GM19324 (cell line): ENCODE results near the gene SH3TC1.

Experiments
- ATAC-seq: cut with Tn5 transposase; IDR thresholded peaks from one replicate; pipeline ENCODE4 v1.9.1; 2021; ENCODE audit warnings: mild to moderate bottlenecking, moderate library complexity; ENCODE audit not compliant: unreplicated experiment, low FRiP score

SH3TC1 gene

GRCh38 chr4:8198906-8199593 is at the start of gene SH3TC1:
Gene SH3TC1, plus strand, starts transcription at chr4:8199290. Its CDS starts 5,905 bp downstream, at chr4:8205195.
- ATAC-seq, result peak; percentile 88

DNA sequence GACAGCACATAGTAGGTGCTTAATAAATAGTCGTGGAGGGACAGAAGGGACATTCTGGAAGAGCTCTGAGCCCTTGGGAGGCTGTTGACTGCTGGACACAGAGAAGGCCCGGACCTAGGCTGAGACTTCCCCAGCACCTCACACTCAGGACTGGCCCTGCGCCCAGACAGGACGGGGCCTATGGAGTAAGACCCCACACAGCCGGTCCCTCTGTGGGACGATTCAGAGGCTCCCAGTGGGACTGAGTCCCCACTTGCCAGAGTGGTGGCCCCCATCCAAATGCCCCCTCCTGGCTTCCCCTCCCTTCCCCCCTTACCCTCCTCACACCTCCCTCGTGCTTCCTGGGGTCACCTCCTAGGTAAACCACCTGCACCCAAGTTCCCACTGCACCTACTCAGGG is 49.4 kb upstream of the SH3TC1 start:
- no peak for ATAC-seq

- no peak for ATAC-seq
Measured at GRCh38 chr4:8150152-8151090, 48.7 kb upstream of the SH3TC1 start.

GRCh38 chr4:8151165-8151650 is 47.9 kb upstream of the SH3TC1 start:
- ATAC-seq, result no peak

GRCh38 chr4:8152090-8152864 is 46.8 kb upstream of the SH3TC1 start:
- no peak for ATAC-seq

- ATAC-seq, result no peak
Measured at GRCh38 chr4:8152865-8153257, 46.2 kb upstream of the SH3TC1 start.

GRCh38 chr4:8153441-8153840 is 45.6 kb upstream of the SH3TC1 start:
- ATAC-seq, result no peak

GRCh38 chr4:8155048-8155447 is 44.0 kb upstream of the SH3TC1 start:
- ATAC-seq, result no peak

GRCh38 chr4:8155660-8156421 is 43.2 kb upstream of the SH3TC1 start:
- ATAC-seq, result no peak

DNA sequence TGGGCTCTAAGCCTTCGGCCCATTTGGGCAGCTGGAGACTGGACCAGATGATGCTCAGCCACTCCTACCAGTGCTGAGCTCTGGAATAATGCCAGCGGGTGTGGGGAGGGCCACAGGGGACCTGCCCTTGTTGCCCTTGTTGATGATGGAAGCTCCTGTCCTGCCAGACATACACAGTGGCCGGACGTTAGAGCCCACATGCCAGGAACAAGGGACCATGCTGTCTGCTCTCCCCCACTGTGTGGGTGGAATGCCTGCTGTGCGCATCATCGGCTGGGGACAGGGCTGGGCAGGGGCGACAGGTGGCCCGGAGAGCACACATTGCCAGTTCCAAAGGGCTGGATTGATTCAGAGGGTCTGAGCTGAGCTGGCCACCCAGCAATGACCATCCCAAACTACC is 42.5 kb upstream of the SH3TC1 start:
- no peak for ATAC-seq

- no peak for ATAC-seq
Measured at GRCh38 chr4:8157496-8157895, 41.6 kb upstream of the SH3TC1 start.

GRCh38 chr4:8157944-8158709 is 41.0 kb upstream of the SH3TC1 start:
- ATAC-seq, result no peak

GRCh38 chr4:8158710-8159536 is 40.2 kb upstream of the SH3TC1 start, which contains the start of gene ABLIM2:
Gene ABLIM2, minus strand, starts transcription at chr4:8158813. Its CDS starts 124 bp downstream, at chr4:8158689.
- peak; percentile 97 for ATAC-seq

DNA sequence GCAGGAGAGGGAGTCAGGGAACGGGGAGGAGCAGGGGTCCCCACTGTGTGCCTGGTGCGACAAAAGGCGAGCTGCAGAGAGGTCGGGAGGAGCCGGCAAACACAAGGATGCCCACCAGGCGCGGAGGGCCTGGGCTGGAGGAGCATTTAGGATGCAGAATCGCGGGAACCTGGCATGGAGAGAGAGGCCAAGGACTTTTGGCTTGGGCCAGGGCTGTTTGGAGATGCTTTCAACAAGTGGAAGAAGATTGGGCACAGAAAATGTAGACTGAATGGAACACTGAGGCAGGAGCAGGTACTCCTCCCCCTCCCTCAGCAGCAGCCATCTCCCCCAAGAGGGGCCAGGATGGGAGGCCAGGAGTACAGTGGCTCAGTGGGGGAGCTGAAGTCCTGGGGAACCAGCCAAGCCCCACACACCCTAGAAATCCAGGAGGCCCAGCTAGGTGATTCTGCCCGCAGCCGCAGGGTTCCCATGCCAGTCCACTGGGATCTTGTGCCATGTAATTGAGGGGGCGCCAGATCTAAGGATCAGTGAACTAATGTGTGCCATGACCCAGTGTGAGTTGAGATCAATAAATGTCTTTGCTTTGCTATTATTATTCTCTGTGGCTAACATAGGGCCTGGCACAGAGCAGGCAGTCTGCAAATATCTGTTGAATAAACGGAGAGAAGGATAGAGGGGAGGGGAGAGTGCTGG is 39.4 kb upstream of the SH3TC1 start:
- ATAC-seq, result no peak

DNA sequence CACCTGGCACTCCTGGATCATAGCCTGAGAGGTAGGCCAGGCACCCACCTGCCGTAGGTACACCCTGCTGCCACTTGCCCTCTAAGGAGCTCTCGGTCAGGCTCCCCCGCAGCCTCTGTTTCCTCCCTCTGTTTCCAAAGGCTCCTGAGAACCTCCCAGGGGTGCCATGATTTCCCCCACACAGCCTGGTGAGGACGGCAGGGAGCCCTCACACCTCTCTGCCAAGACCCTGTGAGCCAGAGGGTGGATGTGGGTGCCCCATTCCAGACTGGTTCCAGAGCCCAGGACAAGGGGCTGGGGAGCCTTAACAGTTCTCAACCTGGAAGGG is 38.9 kb upstream of the SH3TC1 start:
- ATAC-seq, result no peak

GRCh38 chr4:8160572-8160971 is 38.5 kb upstream of the SH3TC1 start:
- no peak for ATAC-seq

DNA sequence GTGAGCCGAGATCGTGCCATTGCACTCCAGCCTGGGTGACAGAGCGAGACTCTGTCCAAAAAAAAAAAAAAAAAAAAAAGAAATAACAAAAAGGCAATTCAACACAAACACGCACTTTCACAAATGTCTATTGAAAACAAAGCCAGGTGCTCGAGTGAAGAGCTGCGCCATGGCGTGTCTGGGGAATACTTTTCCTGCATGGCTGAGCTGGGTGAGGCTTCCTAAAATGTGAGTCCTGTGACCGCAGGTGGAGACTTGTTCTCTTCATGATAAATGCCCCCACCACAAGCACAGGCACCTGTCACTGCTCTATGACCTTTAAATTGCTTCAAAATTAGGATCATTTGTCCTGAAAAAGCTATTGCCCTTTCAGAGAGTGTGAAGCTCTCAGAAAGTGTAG is 36.5 kb upstream of the SH3TC1 start:
- ATAC-seq, result no peak

GRCh38 chr4:8163026-8163425 is 36.1 kb upstream of the SH3TC1 start:
- ATAC-seq, result no peak
